Measurements from ENCODE around the gene SLC24A3. TPM values are rescaled to one million over a fixed set of nuclear protein-coding genes. Genes with fewer than 3 reads are reported as not detected.

SLC24A3 gene
- total RNA-seq, 2 experiments from 2014 or later: not detected

GRCh38 chr20:19506021-19506420, 293.6 kb downstream of the SLC24A3 start:
- BruUV-seq (replicated peaks): no TSS peak
- TF ChIP-seq, protein P1, sequence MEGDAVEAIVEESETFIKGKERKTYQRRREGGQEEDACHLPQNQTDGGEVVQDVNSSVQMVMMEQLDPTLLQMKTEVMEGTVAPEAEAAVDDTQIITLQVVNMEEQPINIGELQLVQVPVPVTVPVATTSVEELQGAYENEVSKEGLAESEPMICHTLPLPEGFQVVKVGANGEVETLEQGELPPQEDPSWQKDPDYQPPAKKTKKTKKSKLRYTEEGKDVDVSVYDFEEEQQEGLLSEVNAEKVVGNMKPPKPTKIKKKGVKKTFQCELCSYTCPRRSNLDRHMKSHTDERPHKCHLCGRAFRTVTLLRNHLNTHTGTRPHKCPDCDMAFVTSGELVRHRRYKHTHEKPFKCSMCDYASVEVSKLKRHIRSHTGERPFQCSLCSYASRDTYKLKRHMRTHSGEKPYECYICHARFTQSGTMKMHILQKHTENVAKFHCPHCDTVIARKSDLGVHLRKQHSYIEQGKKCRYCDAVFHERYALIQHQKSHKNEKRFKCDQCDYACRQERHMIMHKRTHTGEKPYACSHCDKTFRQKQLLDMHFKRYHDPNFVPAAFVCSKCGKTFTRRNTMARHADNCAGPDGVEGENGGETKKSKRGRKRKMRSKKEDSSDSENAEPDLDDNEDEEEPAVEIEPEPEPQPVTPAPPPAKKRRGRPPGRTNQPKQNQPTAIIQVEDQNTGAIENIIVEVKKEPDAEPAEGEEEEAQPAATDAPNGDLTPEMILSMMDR (conservative IDR thresholded peaks at IDR 0.05; ENCODE audit: low read length): no peak
- no peak for TF ChIP-seq EZH2phosphoT487 (IDR thresholded peaks at IDR 0.05; ENCODE audit: borderline replicate concordance, low read depth, low read length)
- intact Hi-C loops (cut with micrococcal nuclease; ENCODE audit: unreplicated experiment): no loop called here

GRCh38 chr20:19508449-19508848, 296.0 kb downstream of the SLC24A3 start:
- no peak overlapping the region for H3K4me3 ChIP-seq (ENCODE audit: low read depth, low read length, poor library complexity, severe bottlenecking)
- no peaks in the 10 kb centered on the region for H4K20me1 ChIP-seq (ENCODE audit: insufficient read depth, low read length)
- POLR2A ChIA-PET: interaction anchor here (0.7 to 1.1 kb wide), 2 partner anchors 81 to 257 kb away, joined by 3 read pairs; no protein-coding TSS in a partner anchor
- no peak for DNase-seq (ENCODE audit: low spot score)
- CTCF ChIA-PET (ENCODE audit: unreplicated experiment): no interaction called here
- H3K4me2 ChIP-seq (ENCODE audit: low read length): no peak overlapping the region
- H3K27ac ChIP-seq (ENCODE audit: low read depth, low read length, poor library complexity, severe bottlenecking): no peak overlapping the region
- H3K79me2 ChIP-seq (ENCODE audit: insufficient read depth, low read depth, low read length): no peaks in the 10 kb centered on the region
- no peaks in the 10 kb centered on the region for H3K9me3 ChIP-seq (ENCODE audit: low read length)
- H3K4me1 ChIP-seq (ENCODE audit: insufficient read depth, low read length, poor library complexity, severe bottlenecking): no peaks in the 10 kb centered on the region
- H2AFZ ChIP-seq (ENCODE audit: low read length): no peak overlapping the region
- H3K36me3 ChIP-seq (ENCODE audit: insufficient read depth, low read length): no peaks in the 10 kb centered on the region
- H3K9me2 ChIP-seq (ENCODE audit: insufficient read depth, low read length): no peaks in the 10 kb centered on the region
- intact Hi-C loops (cut with micrococcal nuclease; ENCODE audit: unreplicated experiment): no loop called here
- TF ChIP-seq, protein P1 (conservative IDR thresholded peaks at IDR 0.05; ENCODE audit: low read length): no peak
- TF ChIP-seq EZH2phosphoT487 (IDR thresholded peaks at IDR 0.05; ENCODE audit: borderline replicate concordance, low read depth, low read length): no peak
- BruUV-seq (replicated peaks): no TSS peak

More at GRCh38 chr20:19506021-19506420, 293.6 kb downstream of the SLC24A3 start:
- H3K79me2 ChIP-seq (ENCODE audit: insufficient read depth, low read depth, low read length): no peaks in the 10 kb centered on the region
- no peak overlapping the region for H3K27ac ChIP-seq (ENCODE audit: low read depth, low read length, poor library complexity, severe bottlenecking)
- no peak for DNase-seq (ENCODE audit: low spot score)
- H2AFZ ChIP-seq (ENCODE audit: low read length): no peak overlapping the region
- no peak overlapping the region for H3K4me2 ChIP-seq (ENCODE audit: low read length)
- POLR2A ChIA-PET: no interaction called here
- no peaks in the 10 kb centered on the region for H3K4me1 ChIP-seq (ENCODE audit: insufficient read depth, low read length, poor library complexity, severe bottlenecking)
- no peaks in the 10 kb centered on the region for H3K9me2 ChIP-seq (ENCODE audit: insufficient read depth, low read length)
- CTCF ChIA-PET (ENCODE audit: unreplicated experiment): no interaction called here
- no peak overlapping the region for H3K4me3 ChIP-seq (ENCODE audit: low read depth, low read length, poor library complexity, severe bottlenecking)
- H4K20me1 ChIP-seq (ENCODE audit: insufficient read depth, low read length): no peaks in the 10 kb centered on the region
- no peaks in the 10 kb centered on the region for H3K9me3 ChIP-seq (ENCODE audit: low read length)
- H3K36me3 ChIP-seq (ENCODE audit: insufficient read depth, low read length): no peaks in the 10 kb centered on the region

- Histone ChIP-seq H3K36me3 (ENCODE audit: insufficient read depth, low read length) (no peaks in the 10 kb centered on the region), H3K4me1 (ENCODE audit: insufficient read depth, low read length, poor library complexity, severe bottlenecking) (no peaks in the 10 kb centered on the region), H4K20me1 (ENCODE audit: insufficient read depth, low read length) (no peaks in the 10 kb centered on the region), H3K79me2 (ENCODE audit: insufficient read depth, low read depth, low read length) (no peaks in the 10 kb centered on the region), H3K4me2 (ENCODE audit: low read length) (no peak overlapping the region), H2AFZ (ENCODE audit: low read length) (no peak overlapping the region), H3K4me3 (ENCODE audit: low read depth, low read length, poor library complexity, severe bottlenecking) (no peak overlapping the region), H3K9me2 (ENCODE audit: insufficient read depth, low read length) (no peaks in the 10 kb centered on the region), H3K27ac (ENCODE audit: low read depth, low read length, poor library complexity, severe bottlenecking) (no peak overlapping the region), H3K9me3 (ENCODE audit: low read length) (no peaks in the 10 kb centered on the region)
- POLR2A ChIA-PET: no interaction called here
- CTCF ChIA-PET (ENCODE audit: unreplicated experiment): no interaction called here
- intact Hi-C loops (cut with micrococcal nuclease; ENCODE audit: unreplicated experiment): no loop called here
- BruUV-seq (replicated peaks): no TSS peak
- TF ChIP-seq, protein P1 (conservative IDR thresholded peaks at IDR 0.05; ENCODE audit: low read length): no peak
- no peak for TF ChIP-seq EZH2phosphoT487 (IDR thresholded peaks at IDR 0.05; ENCODE audit: borderline replicate concordance, low read depth, low read length)
- DNase-seq (ENCODE audit: low spot score): no peak
Measured at GRCh38 chr20:19510611-19511010, 298.2 kb downstream of the SLC24A3 start.

Measured in OCI-LY7 (cell line).